Skin of body (tissue), 2 donors: ENCODE results near the gene BST1. TPM values are rescaled to one million over a fixed set of nuclear protein-coding genes. Genes with fewer than 3 reads are reported as not detected.

Experiments used
- DNase-seq: peaks from one replicate; lab custom pipeline; 2025; lab: John Stamatoyannopoulos, UW
- total RNA-seq: library from RNA; depleted of rRNA; stranded (reverse); fragments of >200 nt; gene quantifications from one replicate; pipeline ENCODE4 v1.2.3, GENCODE V29; 2014

The BST1 gene
- total RNA-seq, 1 donor from 2014 or later: 6.8 TPM

GRCh38 chr4:15778289-15779241, 75.7 kb downstream of the BST1 start, which contains the start of gene CD38:
Gene CD38 (plus strand): TSS chr4:15778328. CDS start chr4:15778415, 87 bp downstream.
- DNase-seq: no peak

DNA sequence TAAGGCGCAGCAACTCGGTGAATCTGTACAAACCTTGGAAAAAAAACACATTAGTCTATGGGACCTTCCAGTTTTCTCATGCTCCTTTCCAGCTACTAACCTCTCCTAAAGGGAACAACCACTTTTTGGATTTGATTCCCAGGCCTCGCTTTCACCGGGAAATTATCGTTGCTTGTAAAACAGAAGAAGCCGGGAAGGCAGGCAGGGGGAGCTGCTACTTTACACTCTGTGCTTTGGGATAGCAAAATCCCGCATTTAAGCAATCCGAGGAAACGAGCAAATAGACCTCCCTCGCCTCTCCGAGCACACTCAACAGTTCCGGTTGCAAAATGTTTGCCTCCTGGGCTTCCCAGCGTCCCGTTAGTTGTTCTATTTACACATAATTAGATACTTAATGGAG, 76.4 kb downstream of the BST1 start:
- DNase-seq: peak; percentile 43

DNA sequence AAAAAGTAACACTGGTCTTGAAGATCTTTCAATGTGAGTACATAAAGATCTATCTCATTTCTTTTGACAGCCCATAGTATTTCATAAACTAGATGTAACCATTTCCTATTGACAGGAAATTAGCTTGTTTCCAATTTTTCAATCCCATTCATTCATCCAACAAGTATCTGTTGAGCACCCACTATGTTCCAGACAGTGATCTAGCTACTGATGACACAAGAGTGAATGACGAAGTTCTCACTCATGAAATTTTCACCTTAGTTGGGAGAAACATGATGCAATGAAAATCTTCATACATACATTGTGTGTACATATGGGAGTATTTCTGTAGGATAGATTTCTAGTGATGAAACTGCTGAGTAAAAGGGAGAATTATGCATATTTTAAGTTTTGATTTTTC, 76.9 kb downstream of the BST1 start:
- no peak for DNase-seq

GRCh38 chr4:15781427-15782095, 78.7 kb downstream of the BST1 start:
- DNase-seq: no peak

Other genes starting within 250 kb of the BST1 start
- 13.2 TPM for gene CC2D2A, start 233.2 kb upstream of the BST1 start, total RNA-seq
- 104 TPM for gene FBXL5, start 47.7 kb upstream of the BST1 start, total RNA-seq
- gene FAM200B, start 21.2 kb upstream of the BST1 start, total RNA-seq: 20.3 TPM
- 0.39 TPM for gene CD38, start 75.3 kb downstream of the BST1 start, total RNA-seq
- gene FGFBP1, start 235.7 kb downstream of the BST1 start, total RNA-seq: 17.6 TPM